ENCODE data around the gene AKIRIN1. TPM values are rescaled to one million over a fixed set of nuclear protein-coding genes. Genes with fewer than 3 reads are reported as not detected.
"Not testable (repeated sequence)": the region's sequence is repeated elsewhere in the genome, so short reads cannot be mapped to it uniquely, and the experiment has no call there.

Gene AKIRIN1
- total RNA-seq, 1 donor from 2014 or later, result 43.8 TPM

DNA sequence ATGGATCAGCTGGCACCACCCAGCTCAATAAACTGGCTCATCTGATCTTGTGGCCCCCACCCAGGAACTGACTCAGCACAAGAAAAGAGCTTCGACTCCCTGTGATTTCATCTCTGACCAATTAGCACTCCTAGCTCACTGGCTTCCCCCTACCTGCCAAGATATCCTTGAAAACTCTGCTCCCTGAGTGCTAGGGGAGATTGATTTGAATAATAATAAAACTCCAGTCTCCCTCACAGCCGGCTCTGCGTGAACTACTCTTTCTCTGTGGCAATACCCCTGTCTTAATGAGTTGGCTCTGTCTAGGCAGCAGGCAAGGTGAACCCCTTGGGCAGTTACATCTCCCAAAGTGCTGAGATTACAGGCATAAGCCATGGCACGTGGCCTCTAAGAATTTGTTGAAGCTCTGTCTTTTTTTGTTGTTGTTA, 37.6 kb upstream of the AKIRIN1 start:
- DNase-seq (no peak), ATAC-seq (no peak)
- TF ChIP-seq, protein P1, sequence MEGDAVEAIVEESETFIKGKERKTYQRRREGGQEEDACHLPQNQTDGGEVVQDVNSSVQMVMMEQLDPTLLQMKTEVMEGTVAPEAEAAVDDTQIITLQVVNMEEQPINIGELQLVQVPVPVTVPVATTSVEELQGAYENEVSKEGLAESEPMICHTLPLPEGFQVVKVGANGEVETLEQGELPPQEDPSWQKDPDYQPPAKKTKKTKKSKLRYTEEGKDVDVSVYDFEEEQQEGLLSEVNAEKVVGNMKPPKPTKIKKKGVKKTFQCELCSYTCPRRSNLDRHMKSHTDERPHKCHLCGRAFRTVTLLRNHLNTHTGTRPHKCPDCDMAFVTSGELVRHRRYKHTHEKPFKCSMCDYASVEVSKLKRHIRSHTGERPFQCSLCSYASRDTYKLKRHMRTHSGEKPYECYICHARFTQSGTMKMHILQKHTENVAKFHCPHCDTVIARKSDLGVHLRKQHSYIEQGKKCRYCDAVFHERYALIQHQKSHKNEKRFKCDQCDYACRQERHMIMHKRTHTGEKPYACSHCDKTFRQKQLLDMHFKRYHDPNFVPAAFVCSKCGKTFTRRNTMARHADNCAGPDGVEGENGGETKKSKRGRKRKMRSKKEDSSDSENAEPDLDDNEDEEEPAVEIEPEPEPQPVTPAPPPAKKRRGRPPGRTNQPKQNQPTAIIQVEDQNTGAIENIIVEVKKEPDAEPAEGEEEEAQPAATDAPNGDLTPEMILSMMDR (IDR thresholded peaks at IDR 0.05), result no peak
- intact Hi-C loops (cut with DNase I), result no loop called here
- H3K4me1 ChIP-seq, result no peaks in the 10 kb centered on the region
- H3K36me3 ChIP-seq, result no peaks in the 10 kb centered on the region
- H3K9me3 ChIP-seq, result no peaks in the 10 kb centered on the region
- H3K27ac ChIP-seq, result no peak overlapping the region
- H3K4me3 ChIP-seq, result no peak overlapping the region
- H3K27me3 ChIP-seq (ENCODE audit: low read depth), result no peaks in the 10 kb centered on the region

DNA sequence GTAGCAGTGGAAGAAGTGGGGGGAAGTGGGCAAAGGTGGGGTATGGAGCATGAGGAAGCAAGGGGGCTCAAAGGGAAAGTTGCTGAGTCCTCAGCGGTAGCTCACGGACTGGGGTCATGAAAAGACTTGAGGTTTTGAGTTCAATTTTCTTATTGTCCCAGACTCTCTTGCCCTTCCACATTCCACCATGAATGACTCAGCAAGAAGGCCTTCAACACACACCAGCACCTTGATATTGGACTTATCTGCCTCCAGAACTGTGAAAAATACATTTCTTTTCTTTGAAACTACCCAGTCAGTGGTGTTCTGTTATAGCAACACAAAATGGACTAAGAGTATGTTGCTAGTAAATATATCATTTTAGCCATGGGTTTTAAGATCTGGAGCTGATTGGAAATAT, 32.1 kb upstream of the AKIRIN1 start:
- TF ChIP-seq, protein P1 (IDR thresholded peaks at IDR 0.05), result no peak
- DNase-seq, result no peak

DNA sequence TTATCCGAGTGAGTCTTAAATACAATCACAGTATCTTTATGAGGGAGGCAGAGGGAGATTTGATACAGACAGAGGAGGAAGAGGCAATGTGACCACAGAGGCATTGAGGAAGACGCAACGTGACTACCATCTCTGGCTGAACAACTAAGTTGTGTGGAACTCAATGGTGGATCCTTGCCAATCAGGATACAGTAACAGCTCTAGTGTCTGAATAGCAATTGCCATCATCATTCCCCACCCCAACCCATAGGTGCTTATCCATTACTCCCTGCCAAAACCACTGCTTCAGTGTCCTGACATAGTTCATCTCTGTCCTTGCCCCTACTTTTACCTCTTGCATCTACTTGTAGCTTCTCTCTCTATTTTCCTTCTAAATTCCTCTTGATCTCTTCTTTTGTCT, 29.0 kb upstream of the AKIRIN1 start:
- Histone ChIP-seq H3K27ac (no peak overlapping the region), H3K36me3 (no peaks in the 10 kb centered on the region), H3K4me3 (no peak overlapping the region), H3K9me3 (no peaks in the 10 kb centered on the region), H3K4me1 (no peaks in the 10 kb centered on the region), H3K27me3 (ENCODE audit: low read depth) (no peaks in the 10 kb centered on the region)
- intact Hi-C loops (cut with DNase I), result no loop called here
- DNase-seq, result no peak
- TF ChIP-seq, protein P1 (IDR thresholded peaks at IDR 0.05), result no peak
- no peak for ATAC-seq

More for the DNA sequence above, 32.1 kb upstream of the AKIRIN1 start:
- Histone ChIP-seq H3K9me3 (no peaks in the 10 kb centered on the region), H3K4me3 (no peak overlapping the region), H3K36me3 (no peaks in the 10 kb centered on the region), H3K4me1 (no peaks in the 10 kb centered on the region), H3K27ac (no peak overlapping the region), H3K27me3 (ENCODE audit: low read depth) (no peaks in the 10 kb centered on the region)
- intact Hi-C loops (cut with DNase I), result no loop called here
- ATAC-seq, result no peak

DNA sequence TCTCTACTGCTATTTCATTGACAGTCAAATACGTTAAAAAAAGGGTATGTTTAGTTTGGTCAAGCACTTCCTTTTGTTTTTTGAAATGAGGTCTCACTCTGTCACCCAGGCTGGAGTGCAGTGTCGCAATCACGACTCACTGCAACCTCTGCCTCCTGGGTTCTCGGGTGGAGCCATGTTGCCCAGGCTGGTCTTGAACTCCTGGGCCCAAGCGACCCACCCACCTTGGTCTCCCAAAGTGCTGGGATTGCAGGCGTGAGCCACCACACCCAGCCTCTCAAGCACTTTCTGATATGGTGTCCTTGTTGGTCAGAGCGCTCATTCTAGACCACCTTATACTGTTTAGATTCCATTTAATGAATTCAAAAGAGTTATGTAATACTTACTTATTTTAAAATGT, 28.5 kb upstream of the AKIRIN1 start:
- H3K27ac ChIP-seq, result no peak overlapping the region
- H3K4me1 ChIP-seq, result no peaks in the 10 kb centered on the region
- H3K36me3 ChIP-seq, result no peaks in the 10 kb centered on the region
- no peaks in the 10 kb centered on the region for H3K9me3 ChIP-seq
- no peak overlapping the region for H3K4me3 ChIP-seq
- DNase-seq (no peak), ATAC-seq (no peak)
- H3K27me3 ChIP-seq (ENCODE audit: low read depth), result no peaks in the 10 kb centered on the region
- intact Hi-C loops (cut with DNase I), result no loop called here
- TF ChIP-seq, protein P1 (IDR thresholded peaks at IDR 0.05), result no peak

DNA sequence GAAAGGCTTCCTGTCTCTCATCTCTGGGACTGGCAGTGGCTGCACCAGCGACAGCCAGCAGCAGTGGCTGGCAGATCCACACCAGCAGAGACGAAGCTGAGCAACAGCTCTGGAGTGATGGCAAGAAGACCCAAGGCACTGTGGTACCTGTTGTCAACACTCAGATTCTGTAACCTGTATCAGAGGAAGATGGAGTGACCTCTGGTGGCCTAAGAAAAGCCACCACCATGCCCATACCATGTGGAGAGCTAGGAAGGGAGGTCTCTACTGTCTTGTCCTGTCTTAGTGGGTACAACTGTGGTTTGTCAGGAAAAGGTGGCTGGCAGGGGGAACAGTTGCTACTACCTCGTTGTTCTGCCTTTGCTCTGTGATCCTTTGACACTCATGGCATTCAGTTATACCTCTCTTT, 26.9 kb upstream of the AKIRIN1 start:
- TF ChIP-seq, protein P1 (IDR thresholded peaks at IDR 0.05), result no peak
- Histone ChIP-seq H3K4me1 (no peaks in the 10 kb centered on the region), H3K4me3 (no peak overlapping the region), H3K27me3 (ENCODE audit: low read depth) (no peaks in the 10 kb centered on the region), H3K36me3 (no peaks in the 10 kb centered on the region), H3K9me3 (no peaks in the 10 kb centered on the region), H3K27ac (no peak overlapping the region)
- ATAC-seq (no peak), DNase-seq (no peak)
- intact Hi-C loops (cut with DNase I), result no loop called here

DNA sequence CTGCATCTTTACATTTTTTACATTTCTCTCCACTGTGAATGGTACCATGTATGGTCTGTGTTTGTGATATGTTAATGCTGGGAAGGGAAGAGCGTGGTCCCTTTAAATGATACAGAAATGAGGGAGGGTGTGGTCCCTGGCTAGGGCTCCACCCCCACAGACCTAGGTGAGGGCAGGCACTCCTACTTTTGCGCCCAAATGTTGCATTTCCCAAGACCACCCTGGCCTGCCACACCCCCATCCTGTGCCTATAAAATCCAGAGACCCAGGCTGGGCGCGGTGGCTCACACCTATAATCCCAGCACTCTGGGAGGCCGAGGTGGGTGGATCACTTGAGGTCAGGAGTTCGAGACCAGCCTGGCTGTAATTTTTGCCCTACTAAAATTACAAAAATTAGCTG, 17.9 kb upstream of the AKIRIN1 start:
- H3K9me3 ChIP-seq; H3K36me3 ChIP-seq; DNase-seq; ATAC-seq; H3K4me3 ChIP-seq; H3K4me1 ChIP-seq; H3K27me3 ChIP-seq (ENCODE audit: low read depth); intact Hi-C loops (cut with DNase I); H3K27ac ChIP-seq: not testable (repeated sequence)

Data from lower lobe of right lung (tissue), 2 donors.